ENCODE results near the gene CYP3A5.

Gene CYP3A5

GRCh38 chr7:99653754-99654153 lies 26.0 kb downstream of the CYP3A5 start:
- TF ChIP-seq, protein P1, sequence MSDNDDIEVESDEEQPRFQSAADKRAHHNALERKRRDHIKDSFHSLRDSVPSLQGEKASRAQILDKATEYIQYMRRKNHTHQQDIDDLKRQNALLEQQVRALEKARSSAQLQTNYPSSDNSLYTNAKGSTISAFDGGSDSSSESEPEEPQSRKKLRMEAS (IDR thresholded peaks at IDR 0.05): no peak
- TF ChIP-seq CEBPB (IDR thresholded peaks at IDR 0.05): no peak
- TF ChIP-seq TAF1 (IDR thresholded peaks at IDR 0.05; ENCODE audit: low read depth): no peak
- TF ChIP-seq FOXM1 (IDR thresholded peaks at IDR 0.05; ENCODE audit: borderline replicate concordance, low read depth): no peak
- no peak for TF ChIP-seq TEAD4 (IDR thresholded peaks at IDR 0.05)
- TF ChIP-seq TCF12 (IDR thresholded peaks at IDR 0.05; ENCODE audit: low read depth): no peak
- TF ChIP-seq RAD21 (IDR thresholded peaks at IDR 0.05; ENCODE audit: low read depth): no peak
- TF ChIP-seq, protein P2, sequence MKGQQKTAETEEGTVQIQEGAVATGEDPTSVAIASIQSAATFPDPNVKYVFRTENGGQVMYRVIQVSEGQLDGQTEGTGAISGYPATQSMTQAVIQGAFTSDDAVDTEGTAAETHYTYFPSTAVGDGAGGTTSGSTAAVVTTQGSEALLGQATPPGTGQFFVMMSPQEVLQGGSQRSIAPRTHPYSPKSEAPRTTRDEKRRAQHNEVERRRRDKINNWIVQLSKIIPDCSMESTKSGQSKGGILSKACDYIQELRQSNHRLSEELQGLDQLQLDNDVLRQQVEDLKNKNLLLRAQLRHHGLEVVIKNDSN (IDR thresholded peaks at IDR 0.05): no peak
- no peak for TF ChIP-seq YY1 (IDR thresholded peaks at IDR 0.05; ENCODE audit: low read depth)
- no peak for TF ChIP-seq EP300 (IDR thresholded peaks at IDR 0.05; ENCODE audit: borderline replicate concordance)
- no peak for TF ChIP-seq ZBTB7A (IDR thresholded peaks at IDR 0.05; ENCODE audit: low read depth)

GRCh38 chr7:99652671-99653070 lies 27.1 kb downstream of the CYP3A5 start:
- no peak for TF ChIP-seq YY1 (IDR thresholded peaks at IDR 0.05; ENCODE audit: low read depth)
- TF ChIP-seq, protein P3, sequence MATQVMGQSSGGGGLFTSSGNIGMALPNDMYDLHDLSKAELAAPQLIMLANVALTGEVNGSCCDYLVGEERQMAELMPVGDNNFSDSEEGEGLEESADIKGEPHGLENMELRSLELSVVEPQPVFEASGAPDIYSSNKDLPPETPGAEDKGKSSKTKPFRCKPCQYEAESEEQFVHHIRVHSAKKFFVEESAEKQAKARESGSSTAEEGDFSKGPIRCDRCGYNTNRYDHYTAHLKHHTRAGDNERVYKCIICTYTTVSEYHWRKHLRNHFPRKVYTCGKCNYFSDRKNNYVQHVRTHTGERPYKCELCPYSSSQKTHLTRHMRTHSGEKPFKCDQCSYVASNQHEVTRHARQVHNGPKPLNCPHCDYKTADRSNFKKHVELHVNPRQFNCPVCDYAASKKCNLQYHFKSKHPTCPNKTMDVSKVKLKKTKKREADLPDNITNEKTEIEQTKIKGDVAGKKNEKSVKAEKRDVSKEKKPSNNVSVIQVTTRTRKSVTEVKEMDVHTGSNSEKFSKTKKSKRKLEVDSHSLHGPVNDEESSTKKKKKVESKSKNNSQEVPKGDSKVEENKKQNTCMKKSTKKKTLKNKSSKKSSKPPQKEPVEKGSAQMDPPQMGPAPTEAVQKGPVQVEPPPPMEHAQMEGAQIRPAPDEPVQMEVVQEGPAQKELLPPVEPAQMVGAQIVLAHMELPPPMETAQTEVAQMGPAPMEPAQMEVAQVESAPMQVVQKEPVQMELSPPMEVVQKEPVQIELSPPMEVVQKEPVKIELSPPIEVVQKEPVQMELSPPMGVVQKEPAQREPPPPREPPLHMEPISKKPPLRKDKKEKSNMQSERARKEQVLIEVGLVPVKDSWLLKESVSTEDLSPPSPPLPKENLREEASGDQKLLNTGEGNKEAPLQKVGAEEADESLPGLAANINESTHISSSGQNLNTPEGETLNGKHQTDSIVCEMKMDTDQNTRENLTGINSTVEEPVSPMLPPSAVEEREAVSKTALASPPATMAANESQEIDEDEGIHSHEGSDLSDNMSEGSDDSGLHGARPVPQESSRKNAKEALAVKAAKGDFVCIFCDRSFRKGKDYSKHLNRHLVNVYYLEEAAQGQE (IDR thresholded peaks at IDR 0.05; ENCODE audit: low read depth): no peak
- no peak for TF ChIP-seq CEBPB (IDR thresholded peaks at IDR 0.05)
- TF ChIP-seq FOXM1 (IDR thresholded peaks at IDR 0.05; ENCODE audit: borderline replicate concordance, low read depth): no peak
- no peak for TF ChIP-seq CREB1 (IDR thresholded peaks at IDR 0.05; ENCODE audit: low read depth)
- TF ChIP-seq, protein P2 (IDR thresholded peaks at IDR 0.05): no peak
- TF ChIP-seq TEAD4 (IDR thresholded peaks at IDR 0.05): no peak
- no peak for TF ChIP-seq EP300 (IDR thresholded peaks at IDR 0.05; ENCODE audit: borderline replicate concordance)
- no peak for TF ChIP-seq NFIC (IDR thresholded peaks at IDR 0.05)

DNA sequence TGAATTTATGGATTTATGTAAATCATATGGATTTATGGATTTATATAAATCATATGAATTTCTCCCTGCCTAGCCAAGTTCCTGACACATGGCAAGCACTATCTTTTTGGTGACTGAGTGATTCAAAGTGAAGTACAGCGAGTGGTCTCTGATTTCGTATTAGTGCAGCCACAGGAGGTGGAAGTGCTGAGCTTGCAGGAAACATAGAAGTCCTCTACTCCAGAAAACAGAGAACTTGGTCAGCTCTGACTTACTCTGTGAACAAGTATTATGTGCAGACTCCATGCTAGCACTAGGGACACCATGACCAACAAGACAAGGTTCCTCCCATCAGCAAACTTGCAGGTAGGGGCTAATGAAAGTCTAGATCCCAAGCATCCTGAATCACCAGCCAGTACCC lies 28.5 kb downstream of the CYP3A5 start:
- TF ChIP-seq CEBPB (IDR thresholded peaks at IDR 0.05) (no peak), FOXM1 (IDR thresholded peaks at IDR 0.05; ENCODE audit: borderline replicate concordance, low read depth) (no peak), EGR1 (IDR thresholded peaks at IDR 0.05) (no peak), TEAD4 (IDR thresholded peaks at IDR 0.05) (no peak), TAF1 (IDR thresholded peaks at IDR 0.05; ENCODE audit: low read depth) (no peak), EP300 (IDR thresholded peaks at IDR 0.05; ENCODE audit: borderline replicate concordance) (no peak), NFIC (IDR thresholded peaks at IDR 0.05) (no peak), TCF12 (IDR thresholded peaks at IDR 0.05; ENCODE audit: low read depth) (no peak), RAD21 (IDR thresholded peaks at IDR 0.05; ENCODE audit: low read depth) (no peak), YY1 (IDR thresholded peaks at IDR 0.05; ENCODE audit: low read depth) (no peak), ZBTB7A (IDR thresholded peaks at IDR 0.05; ENCODE audit: low read depth) (no peak)
- TF ChIP-seq, protein P2 (IDR thresholded peaks at IDR 0.05): no peak
- TF ChIP-seq, protein P3 (IDR thresholded peaks at IDR 0.05; ENCODE audit: low read depth): no peak
- TF ChIP-seq, protein P1 (IDR thresholded peaks at IDR 0.05): no peak

GRCh38 chr7:99648843-99649242 lies 31.0 kb downstream of the CYP3A5 start:
- TF ChIP-seq ZBTB7A (IDR thresholded peaks at IDR 0.05; ENCODE audit: low read depth) (no peak), TCF12 (IDR thresholded peaks at IDR 0.05; ENCODE audit: low read depth) (no peak), TEAD4 (IDR thresholded peaks at IDR 0.05) (no peak), CEBPB (IDR thresholded peaks at IDR 0.05) (no peak), NFIC (IDR thresholded peaks at IDR 0.05) (no peak)

DNA sequence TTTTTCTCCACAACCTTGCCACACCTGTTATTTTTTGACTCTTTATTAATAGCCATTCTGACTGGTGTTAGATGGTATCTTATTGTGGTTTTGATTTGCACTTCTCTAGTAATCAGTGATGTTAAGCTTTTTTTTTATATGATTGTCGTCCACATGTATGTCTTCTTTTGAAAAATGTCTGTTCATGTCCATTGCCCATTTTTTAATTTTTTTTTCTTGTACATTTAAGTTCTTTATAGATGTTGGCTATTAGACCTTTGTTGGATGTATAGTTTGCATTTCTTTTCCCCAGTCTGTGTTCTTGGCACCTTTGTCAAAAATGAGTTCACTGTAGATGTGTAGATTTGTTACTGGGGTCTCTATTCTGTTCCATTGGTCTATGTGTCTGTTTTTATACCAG lies 34.2 kb downstream of the CYP3A5 start:
- TF ChIP-seq CEBPB (IDR thresholded peaks at IDR 0.05): no peak

DNA sequence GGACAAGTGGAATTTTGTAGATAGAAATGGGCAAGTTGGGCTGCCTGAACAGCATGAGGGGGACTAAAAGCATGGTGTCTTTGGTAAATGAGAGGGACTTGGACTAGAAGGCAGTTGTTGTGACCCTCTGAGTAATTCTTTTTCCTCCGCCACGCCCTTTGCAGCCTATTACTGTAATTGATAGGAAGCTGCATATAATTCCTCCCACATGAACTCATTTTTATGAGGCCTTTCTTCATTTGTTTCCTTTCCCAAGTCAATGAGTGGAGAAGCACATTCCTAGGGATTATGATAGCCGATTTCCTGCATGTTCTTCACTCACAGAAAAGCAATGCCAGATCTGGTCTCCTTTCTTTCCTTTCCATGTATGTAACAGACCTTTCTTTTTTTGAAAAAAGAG lies 35.4 kb downstream of the CYP3A5 start:
- TF ChIP-seq TCF12 (IDR thresholded peaks at IDR 0.05; ENCODE audit: low read depth) (no peak), TAF1 (IDR thresholded peaks at IDR 0.05; ENCODE audit: low read depth) (no peak), RAD21 (IDR thresholded peaks at IDR 0.05; ENCODE audit: low read depth) (no peak), ZBTB7A (IDR thresholded peaks at IDR 0.05; ENCODE audit: low read depth) (no peak), NFIC (IDR thresholded peaks at IDR 0.05) (no peak), EGR1 (IDR thresholded peaks at IDR 0.05) (no peak), EP300 (IDR thresholded peaks at IDR 0.05; ENCODE audit: borderline replicate concordance) (no peak), CREB1 (IDR thresholded peaks at IDR 0.05; ENCODE audit: low read depth) (no peak)
- TF ChIP-seq, protein P1 (IDR thresholded peaks at IDR 0.05): no peak
- TF ChIP-seq, protein P2 (IDR thresholded peaks at IDR 0.05): no peak

All from Ishikawa (cell line).